HepG2 (cell line): Measurements from ENCODE around the gene SPANXN5. TPM values are rescaled to one million over a fixed set of nuclear protein-coding genes. Genes with fewer than 3 reads are reported as not detected.
"Not testable (repeated sequence)": the region's sequence is repeated elsewhere in the genome, so short reads cannot be mapped to it uniquely, and the experiment has no call there.

Experiments used
- ATAC-seq: fragments of 200-7000 bp; cut with Tn5 transposase; 3 replicates; pipeline ENCODE4 v1.9.1; 2020; ENCODE audit warnings: mild to moderate bottlenecking, moderate library complexity
- BruUV-seq: library from RNA; stranded (reverse); fragments of 400-500 nt; replicated peaks from 2 replicates; lab custom pipeline; 2021; lab: Mats Ljungman, UMichigan
- CTCF ChIA-PET: fragments of 300-600 bp; formaldehyde crosslinking; extraction: SDS; loops from one replicate; lab custom pipeline; 2021; ENCODE audit warnings: low total read pairs, inconsistent platforms, low intra/inter-chr PET ratio; lab: Yijun Ruan, JAX
- POLR2A ChIA-PET: fragments of 350-600 bp; sonication (Branson Sonifier 250); formaldehyde crosslinking; loops from one replicate; lab custom pipeline; 2020; ENCODE audit warnings: antibody characterized with exemption, inconsistent platforms; lab: Yijun Ruan, JAX
- DNase-seq: peaks from one replicate; pipeline ENCODE4 v3.0.0-alpha.2; 2015; ENCODE audit warnings: low spot score
- FAIRE-seq: peaks from 3 replicates; lab custom pipeline; 2011; peaks lifted over from hg19 to GRCh38; lab: Jason Lieb, UNC
- H2AFZ ChIP-seq: one replicate; pipeline ENCODE4 v1.6.1; 2011; ENCODE audit warnings: low read length, inconsistent platforms
- H3K27ac ChIP-seq: fragments of 300-600 bp; 3 replicates; pipeline ENCODE4 v1.8.0; 2011; ENCODE audit warnings: mixed run types, mild to moderate bottlenecking, mixed read lengths, low read length, inconsistent platforms; ENCODE audit not compliant: insufficient read depth; ENCODE audit errors: extremely low read length
- H3K27me3 ChIP-seq, 2 experiments: fragments of 200-600 bp in 1 of 2; 2 replicates in 1 of 2; 3 replicates in 1 of 2; pipeline versions ENCODE4 v1.6.0 to v1.8.0; 2011; ENCODE audit warnings: low read length in 2 of 2, mild to moderate bottlenecking in 2 of 2, moderate library complexity in 2 of 2, inconsistent platforms in 1 of 2; ENCODE audit not compliant: insufficient read depth in 2 of 2, control insufficient read depth in 1 of 2
- H3K36me3 ChIP-seq, 2 experiments: fragments of 200-600 bp in 1 of 2; replicated peaks in 1 of 2; 2 replicates in 1 of 2; 3 replicates in 1 of 2; pipeline versions ENCODE4 v1.5.1 to v1.8.0; 2011; ENCODE audit warnings: low read length in 2 of 2, inconsistent platforms in 1 of 2; ENCODE audit not compliant: insufficient read depth in 2 of 2, control insufficient read depth in 1 of 2
- H3K4me1 ChIP-seq: 2 replicates; pipeline ENCODE4 v1.5.1; 2012; ENCODE audit warnings: low read length, inconsistent platforms; ENCODE audit not compliant: insufficient read depth
- H3K4me2 ChIP-seq: 2 replicates; pipeline ENCODE4 v1.6.0; 2011; ENCODE audit warnings: low read depth, low read length, inconsistent platforms
- H3K4me3 ChIP-seq, 3 experiments: fragments of 200-600 bp in 1 of 3; sonication (generic), shearing (Covaris generic) in 1 of 3; replicated peaks in 1 of 3; 2 replicates each; pipeline ENCODE4 v1.5.1; 2011 to 2016; ENCODE audit warnings: low read length in 3 of 3, inconsistent platforms in 2 of 3, low read depth in 2 of 3, mild to moderate bottlenecking in 2 of 3, control low read depth in 1 of 3, mixed read lengths in 1 of 3; ENCODE audit not compliant: insufficient read depth in 1 of 3
- H3K79me2 ChIP-seq: one replicate; pipeline ENCODE4 v1.6.1; 2011; ENCODE audit warnings: low read length, inconsistent platforms; ENCODE audit not compliant: insufficient read depth
- H3K9ac ChIP-seq: 2 replicates; pipeline ENCODE4 v1.6.0; 2011; ENCODE audit warnings: mild to moderate bottlenecking, low read depth, low read length, inconsistent platforms; ENCODE audit not compliant: insufficient read depth
- H3K9me3 ChIP-seq: 2 replicates; pipeline ENCODE4 v1.5.1; 2012; ENCODE audit warnings: mild to moderate bottlenecking, low read length
- H4K20me1 ChIP-seq: 2 replicates; pipeline ENCODE4 v1.6.0; 2011; ENCODE audit warnings: inconsistent platforms, mild to moderate bottlenecking, low read length, moderate library complexity; ENCODE audit not compliant: insufficient read depth
- WGBS: methylation state at CpG from one replicate; pipeline ENCODE4 v1.1.6; 2017; ENCODE audit warnings: low lambda C conversion rate; 5-methylcytosine and 5-hydroxymethylcytosine counted together
- in situ Hi-C: cut with HindIII; loops from 2 replicates; pipeline ENCODE4 v1.10.0; 2017; ENCODE audit warnings: low pct_unique_long_range_greater_than_20kb; ENCODE audit not compliant: extremely low pct_ligation_motif_present
- intact Hi-C: fragments of 100-400 bp; cut with micrococcal nuclease; formaldehyde crosslinking; loops from one replicate; pipeline ENCODE4 v1.10.0; 2022; ENCODE audit not compliant: unreplicated experiment
- polyA plus RNA-seq, 8 experiments: library from polyadenylated mRNA; depleted of rRNA in 3 of 8; stranded (reverse) in 7 of 8; unstranded in 1 of 8; fragments of >200 nt; fragmentation: Illumina TruSeq in 4 of 8; extraction: Trizol in 4 of 8; gene quantifications; 2 replicates each; pipeline versions ENCODE4 v1.2.1 to v1.2.3, GENCODE V29; 2011 to 2016; ENCODE audit warnings: low read depth in 4 of 8, missing spikeins in 1 of 8, mixed read lengths in 1 of 8; ENCODE audit not compliant: insufficient read depth in 1 of 8
- small RNA-seq, 3 experiments: library from RNA; depleted of rRNA; stranded (forward); fragments of <200 nt; gene quantifications; one replicate each; pipeline ENCODE3, GENCODE V24; 2012; ENCODE audit warnings: low read depth in 2 of 3, low replicate concordance in 1 of 3; ENCODE audit not compliant: insufficient read length in 3 of 3, insufficient read depth in 2 of 3
- total RNA-seq, 5 experiments: library from RNA; depleted of rRNA; stranded (reverse); fragments of >200 nt; fragmentation: Illumina TruSeq; extraction: Trizol; gene quantifications; 2 replicates each; pipeline ENCODE4 v1.2.3, GENCODE V29; 2016; ENCODE audit warnings: low read depth in 1 of 5

The SPANXN5 gene
- total and polyA plus RNA-seq, 2 of the 13 experiments (the other 11 are each of a cell fraction or from before 2014, with no cell fraction given): not detected

GRCh38 chrX:52765983-52766382, 31.2 kb downstream of the SPANXN5 start:
- H3K4me3 ChIP-seq, BruUV-seq, H2AFZ ChIP-seq, CTCF ChIA-PET, H4K20me1 ChIP-seq, H3K36me3 ChIP-seq, DNase-seq, H3K27me3 ChIP-seq, POLR2A ChIA-PET, FAIRE-seq, H3K4me1 ChIP-seq, H3K9me3 ChIP-seq, intact Hi-C loops, H3K4me2 ChIP-seq, in situ Hi-C loops, H3K79me2 ChIP-seq, H3K27ac ChIP-seq, H3K9ac ChIP-seq, ATAC-seq: not testable (repeated sequence)
- WGBS: 38% methylated on average over 2 of the region's 5 CpGs

GRCh38 chrX:52750952-52751351, 46.3 kb downstream of the SPANXN5 start, which contains the start of gene SSX2B:
Gene SSX2B (plus strand): TSS chrX:52751252. CDS start chrX:52752681, 1,429 bp downstream.
- H3K4me2 ChIP-seq, CTCF ChIA-PET, DNase-seq, intact Hi-C loops, H3K79me2 ChIP-seq, H3K4me1 ChIP-seq, H3K27me3 ChIP-seq, POLR2A ChIA-PET, H2AFZ ChIP-seq, H3K27ac ChIP-seq, H3K9ac ChIP-seq, H3K36me3 ChIP-seq, FAIRE-seq, H3K4me3 ChIP-seq, BruUV-seq, H3K9me3 ChIP-seq, H4K20me1 ChIP-seq, ATAC-seq, in situ Hi-C loops: not testable (repeated sequence)
- no CpG with 5 or more reads among the region's 13 CpGs for WGBS

Small RNAs within 50 kb of the gene (small RNA-seq; reads per million reads assigned to genes)
- gene AC244505.6 (0 reads per million in 3 experiments), gene AC244505.7 (0 reads per million in 3 experiments)

Other genes starting within 250 kb of the SPANXN5 start
- not detected in 2 replicates for gene SSX7, start 142.5 kb downstream of the SPANXN5 start, total RNA-seq (2016; rRNA removed; fragmentation: Illumina TruSeq; extraction: Trizol)
- gene SSX7, start 142.5 kb downstream of the SPANXN5 start, polyA plus RNA-seq (2011; rRNA removed): not detected in 2 replicates
- gene SSX2, start 90.2 kb downstream of the SPANXN5 start, total RNA-seq (2016; rRNA removed; fragmentation: Illumina TruSeq; extraction: Trizol): not detected in 2 replicates
- not detected in 2 replicates for gene SSX2, start 90.2 kb downstream of the SPANXN5 start, polyA plus RNA-seq (2011; rRNA removed)
- gene SSX2B, start 46.2 kb downstream of the SPANXN5 start, total RNA-seq (2016; rRNA removed; fragmentation: Illumina TruSeq; extraction: Trizol): not detected in 2 replicates
- not detected in 2 replicates for gene SSX2B, start 46.2 kb downstream of the SPANXN5 start, polyA plus RNA-seq (2011; rRNA removed)
- not detected in 2 replicates for gene XAGE5, start 13.9 kb upstream of the SPANXN5 start, total RNA-seq (2016; rRNA removed; fragmentation: Illumina TruSeq; extraction: Trizol)
- gene XAGE5, start 13.9 kb upstream of the SPANXN5 start, polyA plus RNA-seq (2011; rRNA removed): not detected in 2 replicates
- gene XAGE3, start 70.7 kb upstream of the SPANXN5 start, total RNA-seq (2016; rRNA removed; fragmentation: Illumina TruSeq; extraction: Trizol): not detected in 2 replicates
- gene XAGE3, start 70.7 kb upstream of the SPANXN5 start, polyA plus RNA-seq (2011; rRNA removed): not detected in 2 replicates
- 6.3 and 7.8 TPM in 2 replicates for gene FAM156B, start 99.9 kb upstream of the SPANXN5 start, total RNA-seq (2016; rRNA removed; fragmentation: Illumina TruSeq; extraction: Trizol)
- gene FAM156B, start 99.9 kb upstream of the SPANXN5 start, polyA plus RNA-seq (2011; rRNA removed): 82.1 and 85.9 TPM in 2 replicates
- gene FAM156A, start 161.1 kb upstream of the SPANXN5 start, total RNA-seq (2016; rRNA removed; fragmentation: Illumina TruSeq; extraction: Trizol): 7.2 and 15.4 TPM in 2 replicates
- 53.8 and 57.9 TPM in 2 replicates for gene FAM156A, start 161.1 kb upstream of the SPANXN5 start, polyA plus RNA-seq (2011; rRNA removed)